NCI-H524 (cell line): ENCODE measurements around the gene GFER.
"Not testable (repeated sequence)": the region's sequence is repeated elsewhere in the genome, so short reads cannot be mapped to it uniquely, and the experiment has no call there.

Experiments used
- DNase-seq, 2 experiments: peaks; one replicate each; lab custom pipeline; 2025; lab: John Stamatoyannopoulos, UW

The GFER gene

DNA sequence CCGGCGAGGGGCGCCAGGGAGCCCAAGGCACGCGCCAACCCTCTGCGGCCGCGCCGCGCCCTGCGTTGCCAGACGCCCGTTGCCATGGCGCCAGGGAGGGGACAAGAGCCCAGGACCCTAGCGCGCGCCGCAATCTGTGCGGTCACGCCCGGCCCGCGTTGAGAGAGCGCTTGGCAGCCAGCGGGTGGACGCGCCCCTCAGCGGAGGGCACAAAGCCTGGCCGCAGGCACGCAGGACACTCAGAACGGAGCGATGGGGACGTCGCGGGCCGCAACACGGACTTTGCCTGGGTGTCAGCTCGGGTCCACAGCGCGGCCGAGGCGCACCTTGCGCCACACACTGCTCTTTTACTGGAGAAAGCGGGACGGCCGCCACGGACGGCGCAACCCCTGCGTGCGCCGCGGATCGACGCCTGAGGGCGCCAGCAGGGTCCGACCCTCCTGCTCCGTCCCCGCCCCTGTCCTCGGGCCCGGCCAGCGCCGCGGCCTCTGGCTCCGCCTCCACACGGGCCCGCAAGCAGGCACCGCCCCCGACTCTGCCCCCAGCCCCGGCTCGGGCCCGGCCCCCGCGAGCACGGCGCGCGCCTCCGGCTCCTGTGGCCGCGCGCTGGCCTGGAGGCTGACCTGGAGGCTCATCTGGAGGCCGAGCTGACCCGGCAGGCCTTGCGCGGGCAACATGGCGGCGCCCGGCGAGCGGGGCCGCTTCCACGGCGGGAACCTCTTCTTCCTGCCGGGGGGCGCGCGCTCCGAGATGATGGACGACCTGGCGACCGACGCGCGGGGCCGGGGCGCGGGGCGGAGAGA, at the start of gene GFER:
Gene GFER (plus strand): TSS at position 650 of the 803 bp plus-strand sequence. CDS start 26 bp downstream, at position 676.
- DNase-seq, result peak; percentile 89 to 94

DNA sequence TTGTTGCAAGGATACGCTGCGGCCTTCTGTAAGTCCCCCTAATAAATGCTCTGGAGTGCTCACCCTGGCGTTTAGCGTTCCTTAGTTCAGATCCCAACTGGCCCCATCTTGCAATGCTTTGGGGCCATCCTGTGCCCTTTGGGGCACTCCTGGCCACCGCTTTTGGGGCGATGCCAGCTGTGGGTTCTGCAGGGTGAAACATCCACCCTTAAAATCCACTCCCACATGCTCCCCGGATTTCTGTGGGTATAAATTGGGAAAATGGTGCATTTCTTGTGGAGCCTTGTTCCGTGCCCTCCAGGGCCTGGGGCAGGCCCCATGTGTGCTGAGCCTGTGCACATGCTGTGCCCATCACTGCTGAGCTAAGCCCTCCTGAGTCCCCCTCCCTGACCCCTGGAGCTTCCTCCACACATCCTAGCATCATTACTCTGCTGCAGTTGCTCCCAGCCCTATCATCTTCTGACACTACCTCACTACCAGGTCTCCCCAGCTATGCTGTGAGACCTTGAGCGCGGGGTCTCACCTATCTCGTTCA, 47.0 kb upstream of the GFER start:
- DNase-seq, result no peak

DNA sequence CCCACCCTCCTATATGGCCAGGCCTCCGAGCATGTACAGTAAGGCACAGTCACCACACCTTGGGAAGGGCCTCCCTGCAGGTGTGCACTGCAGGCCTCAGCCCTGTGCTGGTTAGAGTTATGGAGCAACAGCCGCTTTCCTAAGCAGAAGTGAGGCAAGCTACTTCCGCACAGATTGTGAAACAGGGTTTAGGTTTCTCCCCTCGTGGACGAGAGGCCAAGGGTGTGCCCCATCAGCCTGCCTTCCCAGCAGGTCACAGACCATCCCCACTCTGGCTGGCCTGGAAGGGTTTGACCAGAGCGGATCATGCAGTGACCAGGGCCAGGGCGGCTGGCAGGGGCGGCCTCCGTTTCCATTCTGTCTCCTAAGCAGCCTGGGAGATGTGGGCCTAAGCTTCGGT, 45.7 kb upstream of the GFER start:
- no peak for DNase-seq

DNA sequence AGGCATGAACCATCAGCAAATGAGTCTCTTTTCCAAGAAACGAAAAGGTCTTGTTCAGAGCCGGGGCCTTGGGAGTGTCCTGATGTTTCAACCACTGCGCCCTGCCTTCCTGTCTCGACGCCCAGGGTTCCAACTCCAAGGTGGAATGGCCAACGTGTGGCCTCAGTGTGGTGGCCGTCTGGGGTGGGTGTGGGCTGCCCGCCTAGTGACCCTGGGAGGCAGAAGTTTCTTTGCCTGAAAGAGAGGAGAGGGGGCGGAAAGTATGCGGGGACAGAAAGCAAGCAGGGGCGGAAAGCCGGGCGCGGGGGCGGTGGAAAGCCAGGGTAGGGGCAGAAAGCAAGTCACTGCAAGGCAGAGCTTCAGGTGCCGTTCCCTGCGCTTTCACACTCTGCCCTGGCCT, 45.1 kb upstream of the GFER start:
- no peak for DNase-seq

DNA sequence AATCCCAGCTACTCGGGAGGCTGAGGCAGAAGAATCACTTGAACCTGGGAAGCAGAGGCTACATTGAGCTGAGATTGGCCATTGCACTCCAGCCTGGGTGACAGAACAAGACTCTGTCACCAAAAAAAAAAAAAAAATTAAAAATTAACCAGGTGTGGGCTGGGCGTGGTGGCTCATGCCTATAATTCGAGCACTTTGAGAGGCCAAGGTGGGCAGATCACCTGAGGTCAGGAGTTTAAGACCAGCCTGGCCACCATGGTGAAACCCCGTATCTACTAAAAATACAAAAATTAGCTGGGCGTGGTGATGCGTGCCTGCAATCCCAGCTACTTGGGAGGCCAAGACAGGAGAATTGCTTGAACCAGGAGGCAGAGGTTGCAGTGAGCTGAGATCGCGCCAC, 44.2 kb upstream of the GFER start:
- DNase-seq, result not testable (repeated sequence)

DNA sequence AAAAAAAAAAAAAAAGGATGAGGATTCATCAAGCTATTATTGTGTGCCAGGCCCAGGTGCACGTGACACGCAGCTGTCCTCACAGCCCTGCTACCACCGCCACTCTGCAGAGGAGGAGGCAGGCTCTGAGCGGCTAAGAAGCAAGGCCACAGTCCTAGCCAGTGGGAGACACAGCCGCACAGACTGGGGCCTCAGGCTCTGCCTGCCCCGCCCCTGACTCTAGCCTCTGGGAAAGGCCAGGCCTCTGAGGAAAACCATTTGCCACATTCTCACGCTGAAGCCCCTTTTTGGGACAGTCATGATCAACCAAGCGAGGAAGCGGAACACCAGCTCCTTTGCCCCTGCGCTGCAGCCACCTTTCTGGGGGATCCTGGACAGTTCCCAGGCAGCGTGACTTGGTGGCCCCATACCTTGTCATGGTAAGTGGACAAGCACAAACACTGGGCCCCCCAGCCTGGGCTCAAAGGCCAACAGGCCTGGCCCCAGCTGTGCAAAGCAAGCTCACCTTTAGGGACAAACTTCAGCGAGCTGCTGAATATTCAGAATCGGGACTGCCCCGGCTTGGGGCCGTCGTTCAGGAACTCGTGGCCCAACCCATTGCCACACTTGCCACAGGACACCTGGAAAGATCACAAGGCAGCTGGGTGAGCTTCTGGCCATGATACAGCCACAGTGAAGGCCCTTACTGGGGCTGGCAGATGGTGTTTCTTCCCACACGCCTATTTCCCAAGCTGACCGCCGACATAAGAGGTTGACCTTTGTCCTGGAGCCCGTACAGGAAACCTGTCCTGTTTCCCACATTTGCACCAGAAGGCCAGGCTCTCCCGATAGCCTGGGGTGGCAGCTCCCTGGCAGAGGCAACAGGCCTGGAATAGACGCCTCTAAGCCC, 43.5 kb upstream of the GFER start:
- DNase-seq, result no peak

DNA sequence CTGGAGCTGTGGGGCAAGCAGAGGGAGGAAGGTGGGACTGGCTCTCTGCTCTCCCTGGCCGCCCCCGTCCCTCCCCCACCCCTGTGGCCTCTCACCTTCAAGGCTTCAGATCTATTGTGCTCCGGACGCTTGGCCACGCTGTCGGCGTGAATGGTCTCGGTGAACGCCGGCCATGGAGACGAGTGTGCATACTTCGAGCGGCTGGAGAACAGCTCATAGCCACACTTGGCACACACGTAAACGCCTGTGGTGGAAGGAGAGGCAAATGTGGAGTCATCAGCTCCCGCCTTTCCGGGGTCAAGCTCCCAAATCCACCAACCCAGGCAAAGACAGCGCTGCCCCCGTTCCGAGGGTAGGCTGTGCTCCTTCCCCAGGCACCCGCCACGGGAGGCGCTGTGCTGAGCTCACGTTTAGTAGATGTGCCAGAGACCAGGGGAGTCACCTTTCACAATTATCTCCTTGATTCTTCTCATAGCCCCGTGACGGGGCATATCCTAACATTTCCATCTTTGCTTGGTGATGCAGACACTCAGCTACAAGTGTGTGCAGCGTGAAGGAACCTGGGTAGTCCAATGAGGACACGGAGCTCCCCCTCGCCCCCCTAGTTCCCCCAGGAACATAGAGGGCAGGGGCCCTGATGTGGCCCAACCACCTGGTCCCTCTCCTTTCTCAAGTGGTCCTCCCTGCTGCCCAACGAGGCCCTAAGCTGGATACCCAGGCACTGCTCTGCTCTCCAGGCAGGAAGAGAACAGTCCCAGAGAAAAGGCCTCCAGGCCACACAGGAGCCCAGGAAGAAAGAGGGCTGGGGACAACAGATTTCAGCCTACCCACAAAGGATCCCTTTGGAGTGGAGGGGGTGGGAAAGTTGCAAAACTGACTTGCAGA, 42.6 kb upstream of the GFER start:
- no peak for DNase-seq

DNA sequence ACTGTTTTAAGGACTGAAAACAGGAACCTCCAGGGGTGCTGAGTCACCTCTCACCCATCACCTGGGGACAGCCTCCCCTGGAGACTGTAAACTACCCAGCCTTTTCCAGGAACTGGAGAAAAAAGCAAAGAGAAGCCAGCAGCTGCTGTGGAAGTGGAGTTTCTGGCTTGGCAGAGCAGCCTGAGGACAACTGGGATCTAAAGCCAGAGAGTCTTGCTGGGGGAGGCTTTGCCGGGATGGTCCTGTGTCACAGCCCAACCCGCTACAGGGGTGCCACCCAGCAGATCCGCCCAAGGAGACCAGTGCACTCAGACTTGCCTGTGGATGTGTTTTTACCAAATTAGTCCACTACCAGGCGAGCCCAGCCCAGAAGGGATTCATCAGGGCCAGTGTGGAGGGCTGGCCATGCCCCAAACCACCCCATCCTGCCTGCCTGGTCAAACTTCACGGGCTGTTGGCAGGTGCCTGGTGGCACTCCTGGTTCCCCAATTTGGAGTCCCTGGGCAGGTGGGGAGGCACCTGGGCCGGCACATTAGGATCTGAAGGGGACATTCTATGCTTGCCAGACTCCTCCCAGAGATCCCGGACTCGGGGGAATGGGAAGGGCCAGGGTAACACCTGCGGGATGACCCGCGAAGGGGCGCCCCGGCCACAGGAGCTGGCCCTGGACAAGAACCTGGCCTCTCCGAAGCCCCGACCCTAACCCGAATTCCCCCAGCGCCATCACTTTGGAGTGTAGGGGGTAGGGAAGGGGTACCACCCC, 41.8 kb upstream of the GFER start:
- DNase-seq, result no peak

DNA sequence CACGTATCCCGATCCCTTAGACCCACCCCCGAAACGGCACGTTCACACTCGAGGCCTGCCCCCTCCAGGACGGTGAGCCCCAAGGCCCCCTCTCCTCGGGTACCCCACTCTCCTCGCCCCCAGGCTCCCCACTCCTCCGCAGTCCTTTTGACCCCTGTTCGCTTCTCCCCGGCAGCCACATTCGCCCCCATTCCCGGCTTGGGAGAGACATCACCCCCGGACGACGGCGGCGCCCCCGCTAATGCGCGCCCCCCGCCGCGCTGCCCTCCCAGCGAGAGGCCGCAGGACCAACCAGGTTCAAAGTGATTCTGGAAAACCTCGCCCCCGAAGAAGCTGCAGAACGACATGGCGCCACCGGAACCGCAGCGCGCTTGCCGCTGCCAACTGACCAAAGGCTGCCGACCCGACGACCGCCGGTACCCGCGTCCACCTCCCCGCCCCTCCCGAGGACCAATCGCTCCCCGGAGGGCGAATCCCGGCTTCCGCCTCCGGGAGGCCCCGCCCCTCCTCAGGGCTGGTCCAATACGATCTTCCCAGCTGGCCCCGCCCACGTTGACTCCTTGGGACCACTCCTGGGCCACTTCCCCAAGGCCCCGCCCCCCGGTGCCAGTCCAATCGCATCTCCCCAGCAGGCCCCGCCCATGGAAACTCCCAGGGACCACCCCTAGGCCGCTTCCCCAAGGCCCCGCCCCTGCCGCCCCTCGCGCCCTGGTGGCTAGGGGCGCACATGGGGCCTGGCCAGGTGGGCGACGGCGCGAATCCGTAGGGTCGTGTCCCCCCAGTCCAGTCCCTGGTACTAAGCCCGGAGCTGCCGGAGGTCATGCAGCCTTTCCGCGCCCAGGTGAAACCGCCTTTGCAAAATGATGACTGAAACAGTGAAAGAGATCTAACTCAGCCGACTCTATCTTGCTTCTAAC, 40.9 kb upstream of the GFER start, which contains the start of gene MSRB1:
Gene MSRB1 (minus strand): TSS at position 390 of the 917 bp plus-strand sequence. CDS start 43 bp downstream, at position 347.
- DNase-seq, result peak; percentile 99 to 100

DNA sequence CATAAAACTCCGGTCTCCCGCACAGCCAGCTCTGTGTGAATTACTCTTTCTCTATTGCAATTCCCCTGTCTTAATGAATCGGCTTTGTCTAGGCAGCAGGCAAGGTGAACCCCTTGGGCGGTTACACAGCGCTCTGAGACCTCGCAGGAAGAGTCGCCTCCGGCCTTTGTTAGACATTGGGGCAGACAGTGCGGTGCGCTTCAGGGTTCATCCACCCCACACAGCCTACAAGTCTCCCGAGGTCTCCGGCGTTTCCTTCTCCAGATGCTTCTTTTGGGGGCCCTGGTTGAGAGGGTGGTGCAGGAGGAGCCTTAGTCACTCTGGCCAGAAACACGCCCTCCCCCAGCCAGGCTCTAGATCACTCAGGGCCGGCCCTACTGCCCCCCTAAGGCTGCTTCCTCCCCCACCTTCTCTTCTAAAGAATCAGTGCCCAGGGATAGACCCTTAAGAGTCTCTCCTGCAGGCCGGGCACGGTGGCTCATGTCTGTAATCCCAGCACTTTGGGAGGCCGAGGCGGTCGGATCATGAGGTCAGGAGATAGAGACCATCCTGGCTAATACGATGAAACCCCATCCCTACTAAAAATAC, 39.3 kb upstream of the GFER start:
- no peak for DNase-seq

DNA sequence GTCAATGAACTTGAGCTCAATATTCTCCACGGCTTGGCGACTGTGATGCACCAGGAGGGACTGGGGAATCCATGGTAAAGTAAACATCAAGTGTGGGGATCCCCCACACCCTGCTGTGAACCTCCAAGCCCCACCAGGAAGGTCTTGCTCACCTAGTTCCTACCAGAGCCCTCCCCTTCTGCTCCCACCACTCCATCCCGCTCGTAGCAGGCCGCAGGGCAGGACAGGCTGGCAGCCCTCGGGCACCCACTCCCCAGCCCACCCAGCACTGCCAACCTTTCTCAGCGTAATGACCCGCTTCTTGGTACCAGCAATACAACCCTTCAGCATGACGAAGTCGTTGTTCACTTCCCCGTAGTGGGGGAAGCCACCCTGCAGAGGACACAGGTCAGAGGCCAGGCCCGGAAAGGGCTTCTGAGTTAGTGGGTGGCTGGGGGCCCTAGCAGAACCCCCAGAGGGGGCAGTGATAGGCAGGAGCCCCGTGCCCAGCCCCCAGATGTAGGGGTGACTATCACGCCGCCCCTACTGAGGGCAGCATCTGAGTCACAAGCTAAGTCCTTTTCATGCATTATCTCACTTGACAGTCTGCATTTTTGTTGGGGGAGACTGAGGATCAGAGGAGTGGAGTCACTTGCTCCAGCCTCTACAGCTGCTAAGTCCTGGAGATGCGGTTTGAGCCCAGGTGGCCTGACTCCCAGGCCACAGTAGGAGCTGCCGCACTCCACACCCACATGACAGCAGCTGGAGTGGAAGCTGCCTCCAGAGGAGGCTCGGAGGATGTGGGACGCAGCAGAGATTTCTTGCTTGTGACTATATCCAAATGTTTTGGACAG, 38.2 kb upstream of the GFER start:
- DNase-seq, result no peak

DNA sequence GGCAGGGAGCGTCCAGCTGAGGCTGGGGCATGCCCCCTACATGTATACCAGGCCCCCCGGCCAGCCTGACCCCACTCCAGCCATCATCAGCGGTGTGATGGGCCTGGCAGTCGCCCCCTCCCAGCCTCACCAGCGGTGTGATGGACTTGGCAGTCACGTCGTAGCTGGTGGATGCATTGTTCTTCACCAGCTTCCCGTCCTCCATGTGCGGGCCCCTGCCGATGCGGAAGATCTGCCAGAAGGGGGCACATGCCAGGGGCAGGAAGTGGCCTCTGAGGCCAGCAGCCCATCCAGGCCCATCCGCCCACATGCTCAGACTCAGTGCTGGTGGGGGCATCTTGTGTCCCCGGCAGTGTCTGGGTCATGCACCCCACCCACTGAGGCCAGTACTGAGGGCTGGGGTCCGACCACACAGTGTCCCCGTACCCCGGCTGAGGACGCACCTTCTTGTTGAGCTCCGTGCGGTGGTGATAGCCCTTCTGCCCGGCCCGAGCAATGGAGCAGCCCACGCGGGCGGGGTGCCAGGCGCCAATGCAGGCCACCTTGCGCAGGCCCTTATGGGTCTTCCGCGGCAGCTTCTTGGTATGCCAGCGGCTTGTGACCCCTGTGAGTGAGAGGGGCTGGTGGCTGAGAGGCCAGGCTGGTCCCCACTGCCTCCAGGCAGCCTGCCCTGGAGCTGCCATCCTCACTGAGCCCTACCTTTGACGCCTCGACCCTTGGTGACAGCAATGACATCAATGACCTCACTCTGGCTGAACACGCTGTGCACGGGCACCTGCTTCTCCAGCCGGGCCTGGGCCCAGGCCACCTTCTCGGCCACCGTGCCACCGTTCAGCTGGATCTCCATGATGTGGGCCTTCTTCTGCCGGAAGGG, 37.3 kb upstream of the GFER start:
- DNase-seq, result no peak

DNA sequence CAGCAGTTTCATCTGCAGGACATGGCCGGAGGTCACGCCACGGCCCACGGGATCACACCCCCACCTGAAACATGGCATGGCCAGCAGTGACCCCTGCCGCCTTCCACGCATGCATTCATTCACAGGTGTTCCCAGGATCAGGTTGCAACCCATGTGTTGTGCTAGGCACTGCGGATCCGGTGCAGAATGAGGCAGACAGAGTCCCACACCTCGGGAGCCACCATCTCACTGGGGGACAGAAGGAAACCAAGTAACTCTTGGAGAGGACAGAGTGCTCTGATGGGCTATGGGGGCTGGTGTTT, 36.7 kb upstream of the GFER start:
- DNase-seq, result no peak

DNA sequence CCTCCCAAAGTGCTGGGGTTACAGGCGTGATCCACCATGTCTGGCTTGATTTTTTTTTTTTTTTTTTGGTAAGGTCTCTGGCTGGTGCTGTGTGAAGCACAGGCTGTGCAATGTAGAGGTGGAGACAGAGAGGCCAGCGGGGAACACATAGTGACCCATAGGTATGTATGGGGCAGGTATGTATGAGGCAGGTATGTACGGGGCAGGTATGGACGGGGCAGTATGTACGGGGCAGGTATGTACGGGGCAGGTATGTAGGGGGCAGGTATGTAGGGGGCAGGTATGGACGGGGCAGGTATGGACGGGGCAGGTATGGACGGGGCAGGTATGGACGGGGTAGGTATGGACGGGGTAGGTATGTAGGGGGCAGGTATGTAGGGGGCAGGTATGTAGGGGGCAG, 34.5 kb upstream of the GFER start:
- no peak for DNase-seq

DNA sequence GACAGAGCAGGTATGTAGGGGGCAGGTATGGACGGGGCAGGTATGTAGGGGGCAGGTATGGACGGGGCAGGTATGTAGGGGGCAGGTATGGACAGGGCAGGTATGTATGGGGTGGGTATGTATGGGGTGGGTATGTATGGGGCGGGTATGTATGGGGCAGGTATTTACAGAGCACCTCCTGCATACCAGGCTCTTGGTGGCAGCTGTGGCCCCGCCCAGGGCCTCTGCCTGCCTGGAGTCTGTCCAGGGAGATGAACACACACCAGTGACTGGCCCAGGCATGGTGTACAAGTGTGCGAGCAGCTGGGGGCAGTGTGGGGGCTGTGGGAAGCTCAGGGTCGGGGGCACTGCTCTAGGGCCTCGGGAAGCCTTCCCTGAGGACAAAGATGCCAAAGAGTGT, 33.9 kb upstream of the GFER start:
- no peak for DNase-seq

DNA sequence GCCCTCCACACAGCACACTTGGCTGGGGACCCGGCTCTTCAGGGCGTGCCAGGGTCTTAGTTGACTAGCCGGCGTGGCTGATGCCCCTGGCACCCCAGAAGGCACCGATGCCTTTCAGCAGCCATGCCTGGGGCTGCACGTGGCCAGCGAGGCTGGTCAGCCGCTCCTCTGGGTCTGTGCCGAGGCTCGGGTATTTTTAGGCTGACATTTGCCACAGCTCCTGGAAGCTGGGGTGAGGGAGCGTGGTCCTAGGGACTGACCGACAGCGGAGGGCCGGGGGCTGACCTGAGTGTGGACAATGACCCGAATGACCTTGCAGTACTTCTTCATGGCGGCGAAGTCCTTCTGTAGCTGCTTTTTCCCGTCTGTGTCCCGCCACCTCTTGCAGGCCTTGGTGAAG, 33.4 kb upstream of the GFER start:
- DNase-seq, result no peak

DNA sequence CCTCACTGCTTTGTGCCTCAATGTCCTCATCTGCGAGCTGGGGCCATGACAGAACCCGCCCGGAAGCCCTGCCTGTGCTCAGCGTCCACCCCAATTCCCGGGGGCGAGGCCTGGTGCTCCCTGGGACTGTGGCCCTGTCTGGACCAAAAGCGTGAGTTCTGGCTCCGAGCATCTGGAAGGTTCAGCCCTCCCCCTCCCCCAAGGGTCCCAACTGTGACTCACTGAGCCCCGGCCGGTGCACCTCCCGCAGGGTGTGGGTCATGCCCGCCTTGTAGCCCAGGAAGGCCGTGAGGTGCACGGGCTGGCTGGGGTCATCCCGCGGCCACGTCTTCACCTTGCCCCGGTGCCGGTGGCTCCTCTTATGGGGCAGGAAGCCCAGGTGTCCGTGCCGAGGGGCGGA, 30.3 kb upstream of the GFER start:
- no peak for DNase-seq
